GM12891 (cell line): Measurements from ENCODE around the gene KLRF1. TPM values are rescaled to one million over a fixed set of nuclear protein-coding genes. Genes with fewer than 3 reads are reported as not detected.
A peak's percentile ranks its signal among the peaks of the same experiment; 100 is the strongest.

Experiments used
- DNase-seq: peaks from one replicate; pipeline ENCODE4 v3.0.0; 2011; ENCODE audit warnings: low spot score; ENCODE audit not compliant: insufficient read length
- FAIRE-seq: peaks from 2 replicates; lab custom pipeline; 2011; peaks lifted over from hg19 to GRCh38; lab: Jason Lieb, UNC
- PAX5 ChIP-seq: IDR thresholded peaks from 2 replicates; pipeline ENCODE4 v1.6.1; 2011; ENCODE audit warnings: low read length, moderate library complexity, mild to moderate bottlenecking; ENCODE audit not compliant: insufficient read depth, severe bottlenecking
- POLR2A ChIP-seq: IDR thresholded peaks from 2 replicates; pipeline ENCODE4 v1.6.1; 2011; ENCODE audit warnings: low read depth, low read length, control low read depth
- POLR2AphosphoS5 ChIP-seq: IDR thresholded peaks from 2 replicates; pipeline ENCODE4 v1.6.1; 2011; ENCODE audit warnings: low read depth, low read length, control low read depth
- POU2F2 ChIP-seq: IDR thresholded peaks from 2 replicates; pipeline ENCODE4 v1.6.1; 2011; ENCODE audit warnings: low read depth, mild to moderate bottlenecking, control low read depth, low read length, moderate library complexity
- SPI1 ChIP-seq: IDR thresholded peaks from 2 replicates; pipeline ENCODE4 v1.6.1; 2011; ENCODE audit warnings: low read depth, low read length, control low read depth
- TAF1 ChIP-seq: IDR thresholded peaks from 2 replicates; pipeline ENCODE4 v1.6.1; 2011; ENCODE audit warnings: low read depth, low read length, control low read depth
- polyA plus RNA-seq: library from polyadenylated mRNA; unstranded; fragments of >200 nt; gene quantifications from one replicate; pipeline ENCODE4 v1.2.1, GENCODE V29; 2012; ENCODE audit warnings: low read depth, missing spikeins, inconsistent platforms; ENCODE audit not compliant: missing spikeins

Gene KLRF1, protein sequence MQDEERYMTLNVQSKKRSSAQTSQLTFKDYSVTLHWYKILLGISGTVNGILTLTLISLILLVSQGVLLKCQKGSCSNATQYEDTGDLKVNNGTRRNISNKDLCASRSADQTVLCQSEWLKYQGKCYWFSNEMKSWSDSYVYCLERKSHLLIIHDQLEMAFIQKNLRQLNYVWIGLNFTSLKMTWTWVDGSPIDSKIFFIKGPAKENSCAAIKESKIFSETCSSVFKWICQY
- polyA plus RNA-seq: not detected

GRCh38 chr12:9827209-9827888, at the start of gene KLRF1:
TSS of gene KLRF1 (plus strand) at chr12:9827481. CDS start at chr12:9827545, 64 bp downstream.
- DNase-seq (no peak), FAIRE-seq (no peak)
- TF ChIP-seq POLR2AphosphoS5 (no peak), SPI1 (no peak), PAX5 (no peak), POU2F2 (no peak), TAF1 (no peak), POLR2A (no peak)

GRCh38 chr12:9779209-9779608, 48.1 kb upstream of the KLRF1 start:
- no peak for DNase-seq
- TF ChIP-seq POLR2A (no peak), PAX5 (no peak), POU2F2 (no peak), SPI1 (peak; percentile 46; the same call in 1 of the 2 replicates), POLR2AphosphoS5 (no peak), TAF1 (no peak)
- peak; percentile 41 for FAIRE-seq

DNA sequence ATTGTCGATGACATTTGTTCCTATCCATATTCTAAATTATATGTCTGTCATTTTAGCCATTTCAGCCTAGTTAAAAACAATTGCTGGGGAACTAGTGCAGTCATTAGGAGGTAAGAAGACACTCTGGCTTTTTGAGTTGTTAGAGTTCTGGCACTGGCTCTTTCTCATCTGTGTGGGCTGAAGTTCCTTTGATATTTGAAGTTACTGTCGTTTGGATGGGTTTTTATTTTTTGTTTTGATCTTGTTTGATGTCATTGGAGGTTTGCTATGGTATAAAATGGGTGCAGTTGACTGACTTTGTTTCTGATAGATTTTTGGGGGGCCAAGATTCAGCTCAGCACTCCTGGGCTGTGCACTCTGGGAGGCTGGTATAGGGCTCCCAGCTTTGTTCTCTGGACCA, 45.9 kb upstream of the KLRF1 start:
- no peak for FAIRE-seq
- no peak for TF ChIP-seq POLR2A
- no peak for TF ChIP-seq TAF1
- no peak for TF ChIP-seq POLR2AphosphoS5
- TF ChIP-seq SPI1: no peak
- TF ChIP-seq PAX5: no peak
- no peak for TF ChIP-seq POU2F2
- no peak for DNase-seq

- TF ChIP-seq PAX5 (no peak), SPI1 (no peak), TAF1 (no peak), POLR2AphosphoS5 (no peak), POLR2A (no peak), POU2F2 (no peak)
- no peak for FAIRE-seq
These were observed 44.5 kb upstream of the KLRF1 start for GRCh38 chr12:9782547-9783382.

GRCh38 chr12:9784326-9784725, 43.0 kb upstream of the KLRF1 start:
- no peak for TF ChIP-seq POLR2A
- no peak for DNase-seq
- no peak for FAIRE-seq

More at GRCh38 chr12:9782547-9783382, 44.5 kb upstream of the KLRF1 start:
- DNase-seq: no peak

DNA sequence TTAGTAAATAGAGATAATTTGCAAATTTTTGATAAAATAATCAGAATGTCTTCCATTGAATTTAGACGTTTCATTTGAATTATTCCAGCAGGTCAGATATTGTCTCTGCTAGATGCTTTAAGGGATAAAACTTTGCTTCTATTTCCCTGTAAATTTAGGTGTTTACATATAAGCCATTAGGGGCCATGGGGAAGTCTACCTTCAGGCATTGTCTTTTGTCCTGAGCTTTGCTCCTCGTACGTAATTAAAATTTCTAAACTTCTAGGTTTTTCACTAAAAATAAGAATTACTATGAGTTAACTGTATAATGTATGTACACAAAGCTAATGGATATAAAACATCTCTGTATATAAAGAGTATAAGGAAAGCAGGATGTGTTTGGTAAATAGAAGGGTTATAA, 42.5 kb upstream of the KLRF1 start:
- TF ChIP-seq POLR2AphosphoS5 (no peak), POU2F2 (no peak), TAF1 (no peak), SPI1 (no peak)
- DNase-seq (no peak), FAIRE-seq (no peak)

DNA sequence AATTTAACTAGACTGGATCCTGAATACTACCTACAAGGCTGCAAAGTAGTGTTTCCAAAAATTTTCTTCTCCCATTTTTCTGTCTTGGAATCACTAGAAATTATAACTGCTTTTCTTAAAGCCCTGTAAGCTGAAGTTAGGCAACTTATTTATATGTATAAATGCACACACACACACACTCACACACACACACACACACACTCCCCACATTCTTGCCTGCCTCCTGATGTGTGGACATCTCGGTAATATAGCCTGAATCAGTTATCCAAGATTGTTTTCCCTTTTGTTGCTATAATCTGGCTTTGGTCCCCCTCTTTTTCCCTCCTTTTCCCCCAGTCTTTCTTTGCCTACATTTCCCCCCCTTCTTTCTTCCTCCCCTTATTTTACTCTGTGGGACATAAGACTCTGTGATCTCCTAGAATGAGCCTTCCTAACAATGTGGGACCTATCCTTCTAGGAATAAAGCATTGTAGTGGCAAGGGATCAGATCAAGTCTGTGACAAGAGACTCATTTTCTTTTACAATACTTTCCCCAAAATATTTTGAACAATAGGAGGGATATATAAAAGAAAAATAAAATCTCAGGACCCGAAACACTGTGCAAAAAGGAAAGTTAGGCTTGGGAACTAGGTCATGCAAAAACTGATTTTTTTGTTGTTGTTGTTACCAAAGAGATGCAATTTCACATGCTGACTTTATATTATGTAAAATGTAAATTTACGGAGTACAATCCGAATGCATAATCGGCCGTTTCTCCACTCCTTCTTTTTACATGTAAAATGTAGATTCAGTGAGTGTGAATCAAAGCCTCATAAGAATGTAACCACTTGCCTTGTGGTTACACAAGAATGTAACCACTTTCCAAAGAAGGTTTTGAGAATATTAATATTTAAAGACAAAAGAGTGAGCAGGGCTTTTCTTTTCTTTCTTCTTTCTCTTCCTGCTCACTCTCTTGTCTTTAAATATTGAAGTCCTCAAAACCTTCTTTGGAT, 40.3 kb upstream of the KLRF1 start:
- TF ChIP-seq POLR2A (no peak), POU2F2 (no peak), POLR2AphosphoS5 (no peak), PAX5 (no peak), TAF1 (no peak)
- FAIRE-seq (no peak), DNase-seq (no peak)

GRCh38 chr12:9792185-9792900, 34.9 kb upstream of the KLRF1 start:
- no peak for FAIRE-seq
- TF ChIP-seq SPI1 (no peak), POU2F2 (no peak)
- DNase-seq: no peak
